IPS-18a (cell line): ENCODE data around the gene VPS9D1.
A peak's percentile ranks its signal among the peaks of the same experiment; 100 is the strongest.
"Not testable (repeated sequence)": the region's sequence is repeated elsewhere in the genome, so short reads cannot be mapped to it uniquely, and the experiment has no call there.

Source experiments
- H3K27ac ChIP-seq: one replicate; pipeline ENCODE4 v1.5.1; 2013; ENCODE audit warnings: low read length
- H3K27me3 ChIP-seq: one replicate; pipeline ENCODE4 v1.6.1; 2013; ENCODE audit warnings: mild to moderate bottlenecking, low read length; ENCODE audit not compliant: control insufficient read depth, insufficient read depth
- H3K36me3 ChIP-seq: one replicate; pipeline ENCODE4 v1.6.1; 2013; ENCODE audit warnings: low read depth, low read length; ENCODE audit not compliant: control insufficient read depth
- H3K4me1 ChIP-seq: one replicate; pipeline ENCODE4 v1.6.1; 2013; ENCODE audit warnings: low read depth, low read length; ENCODE audit not compliant: control insufficient read depth
- H3K4me3 ChIP-seq: one replicate; pipeline ENCODE4 v1.5.1; 2013; ENCODE audit warnings: low read length
- H3K9ac ChIP-seq: one replicate; pipeline ENCODE4 v1.6.1; 2013; ENCODE audit warnings: mild to moderate bottlenecking, low read length, moderate library complexity
- H3K9me3 ChIP-seq: one replicate; pipeline ENCODE4 v1.6.1; 2013; ENCODE audit warnings: low read depth, low read length; ENCODE audit not compliant: control insufficient read depth

The VPS9D1 gene

DNA sequence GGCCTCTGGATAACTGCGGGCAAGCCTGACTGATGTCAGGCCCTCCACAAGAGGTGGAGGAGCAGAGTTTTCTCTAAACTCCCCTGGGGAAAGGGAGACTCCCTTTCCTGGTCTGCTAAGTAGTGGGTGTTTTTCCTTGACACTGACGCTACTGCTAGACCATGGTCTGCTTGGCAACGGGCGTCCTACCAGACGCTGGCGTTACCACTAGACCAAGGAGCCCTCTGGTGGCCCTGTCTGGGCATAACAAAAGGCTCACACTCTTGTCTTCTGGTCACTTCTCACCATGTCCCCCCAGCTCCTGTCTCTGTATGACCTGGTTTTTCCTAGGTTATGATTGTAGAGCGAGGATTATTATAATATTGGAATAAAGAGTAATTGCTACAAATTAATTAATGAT, 53.7 kb downstream of the VPS9D1 start:
- H3K9ac ChIP-seq, H3K9me3 ChIP-seq, H3K36me3 ChIP-seq, H3K4me3 ChIP-seq, H3K4me1 ChIP-seq, H3K27ac ChIP-seq, H3K27me3 ChIP-seq: not testable (repeated sequence)

DNA sequence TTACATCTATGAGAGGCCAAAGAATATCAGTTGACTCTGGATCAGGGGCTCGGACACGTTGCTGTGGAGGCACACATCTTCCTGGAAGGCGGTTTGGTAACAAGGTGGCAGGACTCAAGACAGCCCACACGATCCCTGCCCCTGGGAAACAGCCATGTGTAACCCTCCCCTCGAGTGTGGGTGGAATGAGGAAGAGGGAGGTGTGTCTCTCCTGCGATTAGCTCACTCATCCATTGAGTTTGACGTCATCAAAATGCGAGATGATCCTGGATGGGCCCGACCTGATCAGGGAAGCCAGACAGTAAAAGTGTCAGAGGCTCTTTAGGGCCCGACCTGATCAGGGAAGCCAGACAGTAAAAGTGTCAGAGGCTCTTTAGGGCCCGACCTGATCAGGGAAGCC, 56.5 kb downstream of the VPS9D1 start:
- not testable (repeated sequence) for H3K27me3 ChIP-seq, H3K27ac ChIP-seq, H3K9ac ChIP-seq, H3K4me1 ChIP-seq, H3K4me3 ChIP-seq, H3K9me3 ChIP-seq
- peaks cover 16% of the 10 kb centered on the region for H3K36me3 ChIP-seq

DNA sequence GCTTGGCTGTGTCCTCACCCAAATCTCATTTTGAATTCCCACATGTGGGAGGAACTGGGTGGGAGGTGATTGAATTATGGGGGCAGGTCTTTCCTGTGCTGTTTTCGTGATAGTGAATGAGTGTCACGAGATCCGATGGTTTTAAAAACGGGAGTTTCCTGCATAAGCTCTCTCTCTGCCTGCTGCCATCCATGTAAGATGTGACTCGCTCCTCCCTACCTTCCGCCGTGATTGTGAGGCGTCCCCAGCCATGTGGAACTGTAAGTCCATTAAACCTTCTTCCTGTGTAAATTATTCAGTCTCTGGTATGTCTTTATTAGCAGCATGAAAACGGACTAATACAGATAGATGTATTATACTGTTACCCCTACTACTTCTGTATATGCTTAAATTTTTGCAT, 59.5 kb downstream of the VPS9D1 start:
- Histone ChIP-seq H3K4me1 (peaks cover 5% of the 10 kb centered on the region), H3K4me3 (no peak overlapping the region), H3K9ac (no peak overlapping the region), H3K27me3 (no peaks in the 10 kb centered on the region), H3K27ac (no peak overlapping the region), H3K9me3 (no peaks in the 10 kb centered on the region), H3K36me3 (peaks cover 16% of the 10 kb centered on the region)

DNA sequence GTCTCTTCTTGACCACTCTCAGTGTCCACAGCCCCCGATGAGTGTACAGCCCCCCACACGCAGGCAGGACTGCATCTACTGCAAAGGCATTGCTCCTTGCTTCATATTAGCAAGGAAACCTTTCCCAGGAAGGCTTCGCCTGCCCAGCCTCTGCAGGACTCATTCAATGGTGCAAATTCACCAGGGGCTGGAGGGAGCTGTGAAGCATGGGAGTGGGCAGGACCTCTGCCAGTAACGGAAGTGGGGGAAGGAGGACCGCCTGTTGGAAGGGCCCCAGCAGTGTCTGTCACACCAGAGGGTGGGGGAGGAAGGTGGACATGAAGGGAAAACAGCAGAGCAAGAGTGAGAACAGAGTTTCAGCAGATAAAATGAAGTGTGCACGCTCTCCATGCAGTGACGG, 60.6 kb downstream of the VPS9D1 start:
- no peak overlapping the region for H3K27ac ChIP-seq

DNA sequence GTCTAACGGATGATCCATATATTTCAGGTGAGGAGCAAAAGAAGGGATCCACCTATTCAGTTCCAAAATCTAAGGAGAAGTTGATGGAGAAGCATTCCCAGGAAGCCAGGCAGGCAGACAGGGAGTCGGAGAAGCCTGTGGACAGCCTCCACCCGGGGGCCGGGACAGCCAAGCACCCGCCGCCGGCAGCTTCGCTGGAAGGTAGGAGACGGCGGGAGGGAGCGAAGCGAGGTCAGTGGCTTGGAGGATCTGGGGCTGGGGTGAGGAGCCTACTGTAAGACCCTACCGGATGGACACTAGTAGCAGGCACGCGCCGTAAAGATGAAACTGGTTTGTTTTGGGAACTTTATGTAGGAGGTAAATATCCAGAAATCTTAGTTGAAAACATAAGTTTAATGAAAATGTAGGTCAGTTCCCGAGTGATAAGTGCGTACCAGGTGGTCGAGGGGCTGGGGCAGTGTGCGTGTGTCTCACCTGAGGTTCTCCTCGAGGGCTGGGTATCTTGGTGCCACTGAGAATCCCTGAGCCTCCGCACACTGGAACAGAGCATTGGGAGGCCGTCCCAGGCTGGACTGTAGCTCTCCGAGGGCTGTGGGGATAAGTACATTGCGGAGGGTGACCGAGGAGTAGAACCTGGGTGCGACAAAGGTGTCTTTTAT, 62.3 kb downstream of the VPS9D1 start:
- H3K36me3 ChIP-seq: peaks cover 16% of the 10 kb centered on the region
- H3K27ac ChIP-seq: no peak overlapping the region
- peak overlapping the region; percentile 87 for H3K4me3 ChIP-seq
- H3K27me3 ChIP-seq: no peaks in the 10 kb centered on the region
- H3K9me3 ChIP-seq: no peaks in the 10 kb centered on the region
- H3K4me1 ChIP-seq: peaks cover 5% of the 10 kb centered on the region
- peak overlapping the region; percentile 81 for H3K9ac ChIP-seq

More for the DNA sequence above, 60.6 kb downstream of the VPS9D1 start:
- no peaks in the 10 kb centered on the region for H3K27me3 ChIP-seq
- H3K4me1 ChIP-seq: peaks cover 5% of the 10 kb centered on the region
- peaks cover 16% of the 10 kb centered on the region for H3K36me3 ChIP-seq
- H3K4me3 ChIP-seq: no peak overlapping the region
- H3K9ac ChIP-seq: no peak overlapping the region
- no peaks in the 10 kb centered on the region for H3K9me3 ChIP-seq

DNA sequence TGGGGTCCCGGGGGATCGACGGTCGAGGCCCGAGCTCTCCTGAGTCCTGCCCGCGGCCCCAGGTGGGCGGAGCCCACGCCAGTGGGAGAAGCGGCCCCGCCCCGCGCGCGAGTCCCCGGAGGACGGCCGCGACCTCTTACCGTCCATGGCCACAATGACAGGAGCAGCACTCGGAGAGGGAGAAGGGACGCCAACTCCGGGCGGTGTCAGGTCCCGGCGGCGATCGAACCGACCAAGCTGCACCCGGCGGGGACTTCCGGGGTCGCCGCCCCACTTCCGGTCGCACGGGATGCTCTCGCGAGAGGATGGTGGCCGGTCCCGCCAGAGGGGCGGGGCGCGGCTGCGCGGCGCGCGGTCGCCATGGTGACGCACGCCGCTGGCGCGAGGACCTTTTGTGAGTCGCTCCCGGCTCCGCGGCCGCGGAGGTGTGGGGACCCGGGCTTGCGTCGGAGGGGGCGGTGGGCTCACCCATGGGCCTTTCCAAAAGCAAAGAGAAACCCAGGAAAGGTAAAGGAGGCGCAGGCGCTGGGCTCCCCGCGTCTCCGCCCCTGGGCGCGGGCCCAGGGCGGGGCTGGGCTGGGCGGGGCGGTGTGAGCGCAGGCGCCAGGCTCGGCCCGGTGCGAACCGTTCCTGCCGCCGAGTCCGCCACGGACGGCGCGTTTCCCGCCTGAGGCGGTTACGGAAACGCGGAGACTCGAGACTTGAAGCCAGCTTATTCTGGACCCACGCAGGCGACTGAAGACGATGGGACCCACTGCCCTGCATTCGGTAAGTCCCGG, 63.1 kb downstream of the VPS9D1 start, which contains the start of the genes CHMP1A and SPATA33:
CHMP1A (minus strand) TSS at position 267 of the 779 bp plus-strand sequence; CDS start at position 147, 120 bp downstream.
SPATA33 (plus strand) TSS at position 395 of the 779 bp plus-strand sequence; CDS start at position 471, 76 bp downstream.
- peaks cover 5% of the 10 kb centered on the region for H3K4me1 ChIP-seq
- H3K4me3 ChIP-seq: peak within 1 kb of the TSS; percentile 87
- H3K9me3 ChIP-seq: no peaks in the 10 kb centered on the region
- no peak within 1 kb of the TSS for H3K27ac ChIP-seq
- no peaks in the 10 kb centered on the region for H3K27me3 ChIP-seq
- H3K36me3 ChIP-seq: peaks cover 13% of the 10 kb centered on the region
- H3K9ac ChIP-seq: peak within 1 kb of the TSS; percentile 81
